HFF-Myc (cell line): ENCODE measurements around the gene TEX22.
A peak's percentile ranks its signal among the peaks of the same experiment; 100 is the strongest.

ENCODE experiments used
- DNase-seq: peaks from one replicate; pipeline ENCODE4 v3.0.0-alpha.2; 2011; ENCODE audit warnings: low read depth; ENCODE audit errors: extremely low read depth
- H3K4me3 ChIP-seq: replicated peaks from 2 replicates; pipeline ENCODE4 v1.5.1; 2011; ENCODE audit warnings: low read depth, mild to moderate bottlenecking, control low read depth, low read length
- CTCF ChIP-seq: IDR thresholded peaks from 2 replicates; pipeline ENCODE4 v1.5.1; 2012; ENCODE audit warnings: mild to moderate bottlenecking, low read depth, low read length, control low read depth; ENCODE audit errors: missing control alignments

The TEX22 gene

GRCh38 chr14:105393151-105393550 lies 5.2 kb upstream of the TEX22 start:
- no peak for TF ChIP-seq CTCF
- H3K4me3 ChIP-seq = no peak overlapping the region
- DNase-seq = no peak

- no peak for DNase-seq
- no peak overlapping the region for H3K4me3 ChIP-seq
These were observed 3.4 kb upstream of the TEX22 start for GRCh38 chr14:105394714-105395537.

GRCh38 chr14:105395538-105395854 lies 2.8 kb upstream of the TEX22 start:
- no peak for TF ChIP-seq CTCF
- no peak overlapping the region for H3K4me3 ChIP-seq
- DNase-seq = no peak

More at GRCh38 chr14:105394714-105395537, 3.4 kb upstream of the TEX22 start:
- TF ChIP-seq CTCF = no peak

GRCh38 chr14:105397350-105397931 lies 897 bp upstream of the TEX22 start:
- no peak overlapping the region for H3K4me3 ChIP-seq
- TF ChIP-seq CTCF = no peak
- no peak for DNase-seq

- DNase-seq = no peak
- H3K4me3 ChIP-seq = peak overlapping the region; percentile 71
- no peak for TF ChIP-seq CTCF
These were observed 558 bp downstream of the TEX22 start for GRCh38 chr14:105398726-105399465.

- DNase-seq = no peak
- peak overlapping the region; percentile 71 for H3K4me3 ChIP-seq
- TF ChIP-seq CTCF = no peak
These were observed 1.1 kb downstream of the TEX22 start for GRCh38 chr14:105399466-105399775.
